Osteocyte (in vitro differentiated cells): Measurements from ENCODE around the gene SH3RF3. TPM values are rescaled to one million over a fixed set of nuclear protein-coding genes. Genes with fewer than 3 reads are reported as not detected.
"Not testable (repeated sequence)": the region's sequence is repeated elsewhere in the genome, so short reads cannot be mapped to it uniquely, and the experiment has no call there.

Source experiments
- DNase-seq: peaks from one replicate; pipeline ENCODE4 v3.0.0; 2021; ENCODE audit warnings: mixed read lengths; ENCODE audit not compliant: unreplicated experiment; ENCODE audit errors: extremely low spot score
- H3K27ac Mint-ChIP-seq: one replicate; pipeline ENCODE4 v1.8.0; 2021; ENCODE audit warnings: mild to moderate bottlenecking, mixed read lengths; ENCODE audit not compliant: unreplicated experiment
- H3K27me3 Mint-ChIP-seq: one replicate; pipeline ENCODE4 v1.8.0; 2021; ENCODE audit warnings: mixed read lengths; ENCODE audit not compliant: unreplicated experiment
- H3K36me3 Mint-ChIP-seq: one replicate; pipeline ENCODE4 v1.8.0; 2021; ENCODE audit warnings: mixed read lengths; ENCODE audit not compliant: unreplicated experiment
- H3K4me1 Mint-ChIP-seq: one replicate; pipeline ENCODE4 v1.8.0; 2021; ENCODE audit warnings: mixed read lengths; ENCODE audit not compliant: unreplicated experiment
- H3K4me3 Mint-ChIP-seq: one replicate; pipeline ENCODE4 v1.8.0; 2021; ENCODE audit warnings: mild to moderate bottlenecking, moderate library complexity, mixed read lengths; ENCODE audit not compliant: unreplicated experiment
- H3K9me3 Mint-ChIP-seq: one replicate; pipeline ENCODE4 v1.8.0; 2021; ENCODE audit warnings: mixed read lengths; ENCODE audit not compliant: unreplicated experiment
- CTCF ChIP-seq: fragments of 200-600 bp; sonication (generic); IDR thresholded peaks from 2 replicates; pipeline ENCODE4 v1.5.0; 2021; ENCODE audit warnings: antibody characterized with exemption, mild to moderate bottlenecking, moderate library complexity
- total RNA-seq: library from RNA; stranded (reverse); gene quantifications from 2 replicates; pipeline ENCODE4 v1.2.1, GENCODE V29; 2021

Gene SH3RF3
- total RNA-seq, 1 donor from 2014 or later = 79.4 TPM

DNA sequence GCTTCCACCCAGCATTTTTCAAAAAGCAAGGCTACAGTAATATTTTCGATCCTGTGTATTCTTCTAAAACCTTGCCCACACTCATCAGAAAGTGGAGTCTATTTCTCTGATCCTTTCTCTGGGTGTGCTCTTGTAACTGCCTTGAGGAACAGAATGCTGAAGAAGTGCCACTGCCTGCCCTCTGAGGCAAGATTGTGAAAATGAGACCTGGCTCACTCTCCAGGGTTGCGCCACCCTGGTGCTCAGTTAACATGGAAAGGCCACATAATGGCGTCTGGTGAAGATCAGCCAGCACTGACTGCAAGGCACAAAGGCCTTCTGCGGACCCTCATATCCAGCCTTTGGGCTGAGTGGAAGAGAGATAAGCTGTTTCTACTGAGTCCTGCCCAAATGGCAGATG is 11.2 kb upstream of the SH3RF3 start:
- Mint-ChIP-seq H3K4me1 (no peaks in the 10 kb centered on the region), H3K27ac (no peak overlapping the region), H3K27me3 (peaks cover 45% of the 10 kb centered on the region), H3K36me3 (peaks cover 2% of the 10 kb centered on the region), H3K9me3 (peaks cover 3% of the 10 kb centered on the region), H3K4me3 (no peak overlapping the region)
- TF ChIP-seq CTCF = no peak
- peak; percentile 30 for DNase-seq

GRCh38 chr2:109118321-109118720 is 10.7 kb upstream of the SH3RF3 start:
- peak; percentile 53 for DNase-seq
- H3K9me3 Mint-ChIP-seq = peaks cover 3% of the 10 kb centered on the region
- no peak for TF ChIP-seq CTCF

GRCh38 chr2:109120166-109120565 is 8.8 kb upstream of the SH3RF3 start:
- Mint-ChIP-seq H3K36me3 (peaks cover 2% of the 10 kb centered on the region), H3K9me3 (peaks cover 3% of the 10 kb centered on the region), H3K4me1 (peaks cover 7% of the 10 kb centered on the region), H3K27me3 (peaks cover 33% of the 10 kb centered on the region), H3K27ac (no peak overlapping the region), H3K4me3 (no peak overlapping the region)
- TF ChIP-seq CTCF = no peak
- no peak for DNase-seq

More at GRCh38 chr2:109118321-109118720, 10.7 kb upstream of the SH3RF3 start:
- peaks cover 2% of the 10 kb centered on the region for H3K36me3 Mint-ChIP-seq
- H3K27me3 Mint-ChIP-seq = peaks cover 46% of the 10 kb centered on the region
- no peaks in the 10 kb centered on the region for H3K4me1 Mint-ChIP-seq
- H3K27ac Mint-ChIP-seq = no peak overlapping the region
- H3K4me3 Mint-ChIP-seq = no peak overlapping the region

GRCh38 chr2:109120686-109121085 is 8.3 kb upstream of the SH3RF3 start:
- H3K4me1 Mint-ChIP-seq = peaks cover 12% of the 10 kb centered on the region

GRCh38 chr2:109123586-109124201 is 5.3 kb upstream of the SH3RF3 start:
- TF ChIP-seq CTCF = no peak
- no peak for DNase-seq
- H3K27ac Mint-ChIP-seq = no peak overlapping the region
- no peak overlapping the region for H3K4me3 Mint-ChIP-seq
- H3K9me3 Mint-ChIP-seq = no peaks in the 10 kb centered on the region
- H3K4me1 Mint-ChIP-seq = peaks cover 36% of the 10 kb centered on the region
- H3K27me3 Mint-ChIP-seq = peaks cover 15% of the 10 kb centered on the region
- peaks cover 11% of the 10 kb centered on the region for H3K36me3 Mint-ChIP-seq

More at GRCh38 chr2:109120686-109121085, 8.3 kb upstream of the SH3RF3 start:
- H3K27ac Mint-ChIP-seq, H3K9me3 Mint-ChIP-seq, H3K36me3 Mint-ChIP-seq, H3K4me3 Mint-ChIP-seq, DNase-seq: not testable (repeated sequence)
- H3K27me3 Mint-ChIP-seq = peaks cover 29% of the 10 kb centered on the region
